Daoy (cell line): ENCODE data around the gene EPHA6. TPM values are rescaled to one million over a fixed set of nuclear protein-coding genes. Genes with fewer than 3 reads are reported as not detected.

ENCODE experiments used
- DNase-seq: peaks from one replicate; pipeline ENCODE4 v3.0.0-alpha.2; 2015; ENCODE audit warnings: low read depth
- total RNA-seq: library from RNA; depleted of rRNA; stranded (reverse); fragments of >200 nt; shearing (Covaris generic); gene quantifications from 2 replicates; pipeline ENCODE4 v1.2.3, GENCODE V29; 2014; rRNA removed

The EPHA6 gene
- total RNA-seq: not detected in 2 replicates

DNA sequence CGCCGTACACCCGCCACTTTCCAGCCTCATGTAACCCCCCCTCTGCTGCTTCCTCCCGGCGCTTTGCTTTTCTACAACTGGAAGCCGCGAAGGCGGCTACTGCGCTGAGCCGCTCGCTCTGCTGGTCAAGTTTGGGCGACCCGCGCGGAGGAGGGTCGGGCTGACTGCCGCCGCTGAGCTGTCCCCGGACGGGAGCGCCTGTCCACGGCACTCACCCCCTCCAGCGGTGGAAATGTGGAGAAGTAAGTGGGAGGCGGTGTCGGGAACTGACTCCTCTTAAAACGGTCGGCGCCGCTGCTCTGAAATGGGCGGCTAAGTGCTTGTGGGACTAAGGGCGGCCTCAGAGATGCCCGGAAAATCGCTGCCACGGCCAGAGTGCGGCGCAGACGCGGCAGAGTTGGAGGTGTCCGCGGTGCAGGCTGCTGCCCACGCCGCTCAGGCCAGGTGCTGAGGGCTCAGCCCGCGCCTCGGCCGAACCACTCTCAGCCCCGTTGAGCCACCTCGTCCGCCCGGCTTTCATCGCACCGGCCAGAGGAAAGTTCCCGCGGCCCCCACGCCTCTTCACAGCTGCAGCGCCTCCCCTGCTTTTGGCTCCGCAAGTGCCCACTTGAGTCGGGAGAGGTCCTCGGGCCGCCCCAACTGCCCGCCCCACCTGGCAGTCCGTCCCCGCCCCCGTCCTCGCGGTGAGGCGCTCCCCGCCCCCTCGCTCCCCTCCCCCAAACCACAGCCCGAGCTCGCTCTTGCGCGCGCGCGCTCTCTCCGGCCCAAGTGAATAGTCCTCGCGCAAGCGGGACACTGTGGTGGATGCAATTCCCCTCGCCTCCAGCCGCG lies at the start of gene EPHA6:
EPHA6 (plus strand) TSS at position 775 of the 831 bp plus-strand sequence.
- DNase-seq: peak; percentile 3

DNA sequence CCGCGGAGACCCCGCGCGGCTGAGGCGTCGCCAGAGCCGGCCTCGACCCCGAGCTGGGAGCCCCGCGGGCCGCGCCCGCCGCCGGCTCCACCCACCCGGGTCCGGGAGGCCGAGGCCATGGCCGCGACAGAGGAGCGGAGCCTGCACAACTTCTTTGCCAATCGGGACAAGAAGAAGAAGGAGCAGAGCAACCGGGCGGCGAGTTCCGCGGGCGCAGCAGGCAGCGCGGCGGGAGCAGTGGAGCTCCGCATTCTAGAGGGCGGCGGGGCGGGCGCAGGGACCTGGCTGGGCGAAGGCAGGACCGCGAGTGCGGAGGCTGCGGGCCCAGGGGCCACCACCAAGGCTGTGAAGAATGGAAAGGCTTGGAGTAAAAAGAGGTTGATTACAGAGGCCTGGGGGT lies 37.6 kb upstream of the EPHA6 start:
- DNase-seq: no peak

DNA sequence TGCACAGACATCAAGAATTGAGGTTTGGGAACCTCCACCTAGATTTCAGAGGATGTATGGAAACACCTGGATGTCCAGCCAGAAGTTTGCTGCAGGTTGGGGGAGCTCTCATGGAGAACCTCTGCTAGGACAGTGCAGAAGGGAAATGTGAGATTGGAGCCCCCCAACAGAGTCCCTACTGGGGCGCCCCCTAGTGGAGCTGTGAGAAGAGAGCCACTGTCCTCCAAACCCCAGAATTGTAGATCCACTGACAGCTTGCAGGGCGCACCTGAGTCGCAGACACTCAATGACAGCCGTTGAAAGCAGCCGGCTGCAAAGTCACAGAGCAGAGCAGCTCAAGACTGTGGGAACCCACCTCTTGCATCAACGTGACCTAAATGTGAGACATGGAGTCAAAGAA lies 34.6 kb upstream of the EPHA6 start:
- no peak for DNase-seq

DNA sequence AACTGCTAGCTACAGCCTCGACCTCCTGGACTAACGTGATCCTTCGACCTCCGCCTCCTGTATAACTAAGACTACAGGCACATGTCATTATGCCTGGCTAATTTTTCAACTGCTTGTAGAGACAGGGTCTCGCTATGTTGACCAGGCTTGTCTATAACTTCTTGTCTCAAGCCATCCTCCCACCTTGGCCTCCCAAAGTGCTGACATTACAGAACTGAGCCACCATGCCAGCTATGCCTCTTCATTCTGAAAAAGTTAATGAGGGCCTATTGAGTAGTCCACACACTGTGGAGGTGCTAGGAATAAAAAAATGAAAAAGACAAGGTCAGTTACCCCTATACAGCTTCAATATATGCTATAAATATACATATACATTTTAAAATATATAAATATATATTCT lies 18.3 kb upstream of the EPHA6 start:
- DNase-seq: no peak

DNA sequence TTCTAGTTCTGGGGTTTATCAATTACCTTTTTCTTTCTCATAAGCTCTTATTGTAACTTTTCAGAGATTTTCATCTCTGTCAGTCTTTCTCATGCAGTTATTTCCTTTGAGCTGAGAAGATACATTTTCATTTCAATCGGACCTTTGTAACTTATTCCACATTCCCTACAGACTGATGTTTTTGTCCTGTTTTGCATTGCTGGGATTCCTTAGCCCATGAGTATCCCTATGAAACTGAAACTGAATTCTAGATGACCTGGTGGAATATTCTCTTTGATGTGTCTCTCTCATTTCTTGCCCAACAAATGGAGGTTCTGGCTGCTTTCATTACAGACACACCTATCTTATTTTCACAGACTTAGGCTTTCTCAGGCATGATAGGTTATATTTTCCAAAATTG lies 10.5 kb upstream of the EPHA6 start:
- no peak for DNase-seq

DNA sequence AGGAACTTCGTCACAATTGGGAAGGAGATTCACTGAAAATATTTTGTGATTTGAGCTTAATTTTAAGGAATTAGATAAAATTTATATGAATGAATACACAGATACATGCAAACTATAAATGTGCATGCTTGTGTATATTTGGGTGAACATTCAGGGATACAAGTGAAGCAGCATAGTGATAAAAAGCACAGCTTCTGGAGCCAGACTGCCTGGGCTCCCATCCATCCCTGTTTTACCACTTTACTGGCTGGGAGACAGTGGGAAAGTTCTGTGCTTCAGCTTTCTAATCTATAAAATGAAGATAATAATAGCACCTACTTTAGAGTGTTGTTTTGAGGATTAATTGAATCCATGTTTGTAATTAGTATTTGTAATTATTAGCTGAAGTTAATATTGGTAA lies 8.1 kb upstream of the EPHA6 start:
- DNase-seq: no peak

DNA sequence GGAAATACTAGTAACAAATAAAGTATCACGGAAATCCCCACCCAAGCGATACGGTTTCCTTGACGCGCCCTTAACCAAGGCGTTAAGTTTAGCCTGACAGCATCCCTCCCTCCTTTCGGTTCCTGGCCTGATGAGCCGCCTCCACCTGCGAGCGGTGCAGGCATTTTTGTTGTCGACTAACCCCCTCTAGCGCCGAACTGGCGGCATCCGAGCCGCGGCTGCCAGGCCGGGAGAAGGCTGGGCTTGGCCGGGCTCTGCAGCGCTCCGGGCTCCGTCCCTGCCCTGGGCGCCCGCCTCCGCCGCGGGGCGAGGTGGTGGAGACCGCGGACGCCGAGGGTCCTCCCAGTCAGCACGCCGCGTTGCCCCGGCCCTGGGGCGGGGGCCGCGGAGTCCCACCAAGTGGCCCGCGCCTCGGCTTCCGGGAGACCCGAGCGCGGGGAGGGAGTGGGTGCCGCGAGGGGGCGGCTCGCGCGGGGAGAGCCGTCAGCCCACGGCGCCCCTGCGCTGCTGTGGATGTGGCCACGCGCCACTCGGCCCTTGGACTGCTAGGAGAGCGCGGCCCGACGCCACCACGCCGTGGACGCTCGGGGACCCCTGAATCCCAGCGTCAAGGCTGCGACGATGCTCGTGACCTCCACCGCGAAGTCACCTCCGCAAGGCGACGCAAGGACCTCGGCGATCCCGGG lies 1.1 kb upstream of the EPHA6 start:
- peak; percentile 33 for DNase-seq

DNA sequence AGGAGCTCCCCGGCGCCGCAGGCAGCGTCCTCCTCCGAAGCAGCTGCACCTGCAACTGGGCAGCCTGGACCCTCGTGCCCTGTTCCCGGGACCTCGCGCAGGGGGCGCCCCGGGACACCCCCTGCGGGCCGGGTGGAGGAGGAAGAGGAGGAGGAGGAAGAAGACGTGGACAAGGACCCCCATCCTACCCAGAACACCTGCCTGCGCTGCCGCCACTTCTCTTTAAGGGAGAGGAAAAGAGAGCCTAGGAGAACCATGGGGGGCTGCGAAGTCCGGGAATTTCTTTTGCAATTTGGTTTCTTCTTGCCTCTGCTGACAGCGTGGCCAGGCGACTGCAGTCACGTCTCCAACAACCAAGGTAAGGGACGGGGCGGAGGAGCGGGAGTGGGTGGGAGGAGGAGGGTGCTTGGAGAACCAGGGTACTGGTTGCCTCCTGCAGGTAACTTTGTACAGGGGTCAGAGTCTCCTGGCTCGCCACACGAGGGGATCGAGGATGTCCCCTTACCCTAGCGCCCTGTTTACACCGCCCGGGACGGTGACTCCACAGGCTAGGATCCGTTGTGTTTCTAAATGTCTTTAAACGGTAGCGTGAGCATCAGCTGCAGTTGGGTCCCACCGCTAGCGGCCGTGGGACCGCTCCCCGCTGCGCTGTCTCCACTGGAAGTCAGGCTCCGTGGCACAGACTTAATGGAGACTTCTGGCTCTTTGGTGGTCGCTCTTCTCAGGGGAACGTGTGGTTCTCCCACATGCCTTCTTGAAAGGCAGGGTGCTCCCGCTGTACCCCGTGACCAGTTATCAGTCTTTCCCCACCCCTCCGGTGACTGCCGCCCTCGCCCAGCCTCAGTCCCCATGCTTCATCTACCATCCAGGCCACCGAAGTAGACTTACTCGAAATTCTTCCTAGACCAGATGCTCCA lies 515 bp downstream of the EPHA6 start:
- DNase-seq: no peak

DNA sequence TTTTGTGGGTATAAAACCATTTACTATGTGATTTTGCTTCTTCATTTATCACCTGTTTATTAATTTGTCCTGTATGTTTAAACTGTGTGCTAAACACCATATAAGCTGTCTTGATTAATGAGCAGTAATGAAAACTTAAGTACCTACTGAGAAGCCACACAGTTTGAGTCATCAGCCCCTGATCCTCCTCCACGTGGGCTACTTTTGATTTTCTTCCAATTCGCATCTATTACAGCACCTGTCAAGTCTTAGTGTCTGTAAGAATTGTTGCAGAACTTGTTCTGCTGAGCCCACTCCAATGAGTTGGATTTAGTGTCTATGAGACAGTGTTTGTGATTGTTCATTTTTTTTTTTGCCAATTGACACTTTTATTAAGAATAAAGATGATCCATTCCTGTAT lies 16.8 kb downstream of the EPHA6 start:
- DNase-seq: no peak

DNA sequence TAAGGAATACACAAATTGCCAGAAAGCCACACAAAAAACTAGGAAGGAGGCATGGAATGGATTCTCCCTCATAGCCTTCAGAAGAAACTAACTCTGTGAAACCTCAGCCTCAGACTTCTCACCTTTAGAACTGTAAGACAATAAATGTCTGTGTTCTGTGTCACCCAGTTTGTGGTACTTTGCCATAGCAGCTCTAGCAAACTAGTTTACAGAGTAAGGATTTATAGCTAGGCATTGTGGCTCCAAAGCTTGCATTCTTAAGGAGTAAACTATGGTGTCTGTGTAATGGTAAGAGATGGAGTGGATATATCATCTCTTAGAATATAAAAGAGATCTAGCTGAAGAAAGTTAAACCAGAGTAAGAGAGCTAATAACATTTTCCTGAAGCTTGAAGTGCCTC lies 18.9 kb downstream of the EPHA6 start:
- no peak for DNase-seq

DNA sequence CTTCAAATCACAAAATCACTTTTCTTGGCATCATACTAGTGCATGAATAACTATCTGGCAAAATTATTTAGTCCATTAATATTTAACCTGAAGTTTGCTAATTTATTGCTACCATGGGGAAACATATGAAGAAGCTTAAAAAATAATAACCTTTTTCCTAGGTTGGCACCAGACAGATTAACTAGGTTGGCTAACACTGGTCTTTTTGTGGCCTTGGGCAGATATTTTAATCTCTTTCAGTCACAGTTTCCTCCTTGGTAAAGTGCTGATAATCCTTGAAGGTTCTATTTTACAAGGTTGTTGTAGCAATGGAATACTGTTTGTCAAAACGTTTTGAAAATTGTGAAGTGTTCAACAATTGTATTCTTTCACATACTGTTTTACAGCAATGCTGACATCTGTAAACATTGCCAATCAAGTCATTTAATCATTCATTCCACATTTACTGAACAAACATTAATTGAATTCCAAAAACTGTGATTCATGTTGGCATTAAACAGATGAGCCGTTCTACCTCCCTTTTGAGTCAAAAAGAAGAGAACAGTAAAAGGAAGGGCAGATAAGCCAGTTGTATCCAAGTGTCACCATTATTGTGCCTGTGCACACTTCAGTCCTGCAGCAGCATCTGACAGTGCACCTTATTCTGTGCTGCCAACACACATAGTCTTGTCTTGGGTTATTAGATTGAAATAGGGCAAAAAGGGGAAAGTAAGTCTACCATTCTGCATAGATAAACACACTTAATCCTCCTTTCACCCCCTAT lies 21.9 kb downstream of the EPHA6 start:
- no peak for DNase-seq

DNA sequence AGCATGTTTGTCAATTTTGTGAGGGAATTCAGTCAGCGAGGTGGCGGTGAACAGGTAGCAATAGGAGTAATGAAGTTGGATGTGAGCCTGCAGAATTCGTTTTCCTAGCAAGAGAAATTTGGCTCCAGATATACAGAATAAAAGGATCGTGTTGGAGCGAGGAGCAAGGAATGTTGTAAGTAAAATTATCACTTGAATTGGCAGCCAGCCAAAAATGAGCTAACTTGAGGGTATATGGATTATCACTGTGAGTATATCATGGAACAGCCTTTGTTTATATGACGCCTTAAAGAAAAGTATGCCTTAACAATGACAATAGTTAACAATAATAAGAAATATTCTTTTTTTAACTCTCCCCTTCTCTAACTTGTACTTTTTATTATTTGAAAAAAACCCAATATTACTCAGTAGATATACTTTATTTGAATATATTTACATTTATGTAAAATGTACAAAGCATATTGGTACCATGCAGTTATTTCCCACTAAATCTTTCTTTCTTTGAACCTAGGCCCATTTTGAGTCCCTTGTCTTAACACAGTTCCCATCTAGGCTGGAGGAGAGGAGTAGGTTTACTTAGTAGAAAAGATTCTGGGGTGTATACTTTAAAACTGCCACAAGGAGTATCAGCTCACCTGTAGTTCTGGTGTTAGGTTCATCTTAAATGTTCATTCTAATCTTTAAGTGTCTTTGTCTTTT lies 29.3 kb downstream of the EPHA6 start:
- no peak for DNase-seq

DNA sequence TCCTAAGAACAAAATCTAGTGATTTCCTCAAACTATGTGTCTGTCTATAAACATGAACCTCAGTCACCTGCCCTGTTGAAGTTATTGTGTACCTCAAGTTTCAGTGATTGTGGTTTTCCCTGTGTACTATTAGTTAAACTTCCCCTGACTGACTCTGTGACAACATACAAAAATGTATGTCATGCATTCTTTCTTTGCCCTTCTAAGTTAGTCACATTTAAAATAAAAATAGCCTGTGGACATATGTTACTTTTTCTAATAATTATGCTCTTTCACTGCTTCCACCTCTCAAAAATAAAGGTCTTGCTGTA lies 29.8 kb downstream of the EPHA6 start:
- DNase-seq: no peak

DNA sequence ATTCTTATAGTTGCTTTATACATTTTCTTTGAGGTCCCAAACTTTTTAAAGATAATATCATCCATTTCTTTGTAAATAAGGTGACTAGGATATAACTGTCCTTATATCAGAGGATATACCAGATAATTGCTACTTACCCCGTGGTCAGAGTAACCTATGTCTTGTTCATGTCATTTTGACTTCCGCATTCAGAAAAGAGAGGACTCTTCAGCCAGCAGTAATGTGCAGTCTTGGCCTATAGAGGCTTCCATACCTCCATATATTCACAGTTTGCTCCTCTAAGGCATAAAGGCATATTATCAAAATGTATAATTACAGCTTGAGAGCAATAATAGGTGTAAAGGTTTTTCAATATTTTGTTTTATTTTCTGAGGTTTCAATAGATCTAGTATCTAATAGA lies 38.5 kb downstream of the EPHA6 start:
- DNase-seq: no peak

DNA sequence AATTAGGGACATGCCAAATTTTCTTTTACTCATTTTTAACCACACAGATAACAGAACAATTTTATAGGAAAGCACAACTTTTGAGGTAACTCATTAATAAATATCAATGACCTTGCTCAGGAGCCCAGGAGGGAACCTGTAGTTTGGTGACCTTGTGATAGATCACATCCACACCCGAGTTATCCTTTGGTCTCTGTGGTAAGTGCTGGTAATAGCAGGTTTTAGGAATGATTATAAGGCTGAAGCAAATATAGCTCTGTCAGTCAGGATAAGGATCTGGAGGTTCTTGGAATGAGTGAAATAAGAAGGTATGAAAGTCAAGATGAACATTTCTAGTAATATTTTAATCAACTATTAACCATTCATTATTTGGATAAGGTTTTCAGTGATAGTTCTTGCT lies 46.5 kb downstream of the EPHA6 start:
- DNase-seq: no peak

DNA sequence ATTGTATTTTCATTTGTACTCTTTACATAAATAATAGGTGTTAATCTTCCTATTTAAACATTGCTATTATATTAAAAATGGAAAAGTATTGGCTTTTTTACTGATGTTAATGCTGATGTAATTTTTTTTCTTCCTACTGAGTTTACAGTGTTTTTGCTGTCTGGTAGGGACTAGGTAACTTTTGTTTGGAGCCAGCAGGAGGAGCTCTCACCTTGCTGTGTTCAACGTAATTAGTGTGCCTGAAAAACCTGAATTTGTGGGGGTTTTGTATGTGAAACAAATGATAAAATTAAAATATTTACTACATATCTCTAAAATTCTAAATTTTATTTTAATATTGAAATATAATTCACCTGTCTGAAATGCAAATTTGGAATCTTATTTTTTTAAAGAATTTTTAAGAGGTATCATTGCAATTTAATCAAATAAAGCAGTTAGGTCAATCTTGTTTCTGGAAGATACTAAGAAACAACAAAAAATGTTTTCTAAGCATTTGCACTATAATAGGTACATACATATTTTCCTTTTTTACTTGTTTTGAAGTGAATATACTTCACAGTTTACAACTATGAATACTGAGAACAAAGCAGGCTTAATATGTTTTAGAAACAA lies 48.8 kb downstream of the EPHA6 start:
- DNase-seq: no peak

DNA sequence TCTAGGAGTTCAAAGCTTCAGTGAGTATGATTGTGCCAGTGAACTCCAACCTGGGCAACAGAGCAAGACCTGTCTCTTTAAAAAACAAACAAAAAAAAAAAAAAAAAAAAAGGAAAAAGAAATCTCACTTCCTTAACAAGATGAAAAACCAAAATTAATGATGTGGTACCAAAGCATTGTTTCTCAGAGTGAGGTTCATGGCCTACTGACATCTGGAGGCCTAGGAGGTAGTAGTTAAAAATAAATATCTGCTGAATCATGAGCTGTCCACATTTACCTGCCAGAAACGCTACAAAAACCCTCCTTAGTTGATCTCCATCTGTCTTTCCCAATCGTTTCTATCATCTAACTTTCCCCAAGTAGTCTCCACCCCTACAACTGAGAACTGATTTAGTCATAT lies 51.2 kb downstream of the EPHA6 start:
- DNase-seq: no peak

DNA sequence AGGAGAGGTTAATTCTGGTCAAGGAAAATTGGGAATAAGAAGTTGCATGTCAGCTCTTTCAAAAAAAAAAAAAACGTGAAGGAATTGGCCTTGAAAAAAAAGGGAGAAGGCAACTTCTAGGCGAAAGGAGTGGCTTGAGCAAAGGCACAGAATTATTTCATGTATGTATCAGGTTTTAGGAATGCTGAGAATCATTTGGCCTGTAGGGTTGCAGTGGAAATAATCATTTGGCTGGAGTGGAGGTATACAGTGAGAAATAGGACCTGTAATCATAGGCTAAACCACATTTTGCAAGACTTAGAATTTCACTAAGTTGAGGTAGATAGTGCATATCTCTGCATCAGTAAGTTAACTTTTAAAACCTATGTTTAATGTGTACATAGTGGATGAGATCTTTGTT lies 54.9 kb downstream of the EPHA6 start:
- DNase-seq: no peak

DNA sequence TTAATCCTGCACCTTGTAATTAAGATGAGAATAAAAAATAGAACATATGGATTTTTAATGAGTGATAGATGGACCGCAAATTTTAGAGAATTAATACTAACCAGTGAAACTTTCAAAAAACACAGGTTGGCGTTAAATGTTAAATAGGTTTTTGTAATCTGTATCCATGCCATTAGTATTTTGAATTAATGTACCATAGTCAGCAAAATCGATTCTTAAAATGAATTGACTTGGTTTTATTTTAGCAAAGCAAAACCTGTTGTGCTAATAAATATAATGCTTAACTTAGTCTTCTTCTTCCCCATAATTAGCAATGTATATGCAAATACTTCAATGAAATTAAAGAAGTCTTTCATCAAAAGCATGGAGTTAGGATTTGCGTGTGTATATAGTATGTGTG lies 63.1 kb downstream of the EPHA6 start:
- no peak for DNase-seq

DNA sequence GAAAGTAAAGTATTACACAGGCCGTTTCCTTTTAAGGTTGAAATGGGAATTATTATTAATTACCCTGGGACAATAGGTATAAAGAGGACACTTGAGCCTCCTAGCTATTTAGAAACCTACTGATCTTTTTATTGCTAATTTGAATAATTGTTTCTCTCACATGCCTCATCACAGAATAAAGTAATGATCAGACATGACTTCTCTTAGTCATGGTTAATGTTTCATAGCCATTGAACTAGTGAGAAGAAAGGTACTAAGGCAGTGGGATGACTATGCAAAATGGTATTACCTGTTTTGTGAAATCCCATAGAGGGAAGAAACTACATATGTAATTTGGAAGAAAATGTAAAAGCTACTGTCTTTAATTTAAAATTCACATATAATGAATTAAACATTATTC lies 85.6 kb downstream of the EPHA6 start:
- no peak for DNase-seq

DNA sequence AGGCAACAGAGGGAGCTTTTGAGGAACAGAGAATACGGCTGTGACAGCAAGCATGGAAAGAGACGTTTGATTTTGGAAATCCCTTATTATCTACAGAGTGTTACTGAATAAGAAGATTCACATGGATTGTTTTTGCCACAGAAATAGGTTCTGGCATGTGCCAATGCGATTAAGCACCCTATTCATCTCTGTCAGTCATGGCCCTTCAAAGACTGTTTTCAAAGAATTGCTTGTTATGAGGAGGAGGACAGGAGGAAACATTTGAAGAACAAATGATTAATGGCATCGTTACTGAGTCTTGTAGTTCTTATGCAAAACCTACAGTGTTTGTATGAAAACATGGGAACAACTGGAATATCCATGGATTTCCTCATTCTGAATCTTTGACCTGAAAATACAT lies 86.2 kb downstream of the EPHA6 start:
- no peak for DNase-seq
